Endothelial cell of umbilical vein (primary cell): Measurements from ENCODE around the gene NME5. TPM values are rescaled to one million over a fixed set of nuclear protein-coding genes. Genes with fewer than 3 reads are reported as not detected.

Experiments used
- BruUV-seq: library from RNA; stranded (reverse); fragments of 400-500 nt; replicated peaks from 2 replicates; lab custom pipeline; 2021; lab: Mats Ljungman, UMichigan
- CTCF ChIA-PET: fragments of 300-600, 350-600 bp; sonication (Branson Sonifier 250); formaldehyde crosslinking; loops from one replicate; lab custom pipeline; 2021; ENCODE audit warnings: antibody characterized with exemption, inconsistent platforms; lab: Charles Lee
- POLR2A ChIA-PET: fragments of 300-600, 350-600 bp; sonication (Branson Sonifier 250); formaldehyde crosslinking; loops from one replicate; lab custom pipeline; 2021; ENCODE audit warnings: antibody characterized with exemption, inconsistent platforms; lab: Charles Lee
- DNase-seq: peaks from one replicate; pipeline ENCODE4 v3.0.0-alpha.2; 2011; ENCODE audit warnings: low read depth, low spot score
- FAIRE-seq: peaks from 2 replicates; lab custom pipeline; 2011; peaks lifted over from hg19 to GRCh38; lab: Jason Lieb, UNC
- H2AFZ ChIP-seq: 2 replicates; pipeline ENCODE4 v1.6.0; 2012; ENCODE audit warnings: low read depth, low read length, control low read depth, inconsistent platforms
- H3K27ac ChIP-seq: 2 replicates; pipeline ENCODE4 v1.5.1; 2011; ENCODE audit warnings: low read depth, mild to moderate bottlenecking, control low read depth, low read length, moderate library complexity; ENCODE audit not compliant: insufficient read depth
- H3K27me3 ChIP-seq, 2 experiments: 2 replicates each; pipeline versions ENCODE4 v1.6.0 to v1.6.1; 2011; ENCODE audit warnings: low read length in 2 of 2, mixed read lengths in 1 of 2; ENCODE audit not compliant: control insufficient read depth in 2 of 2, insufficient read depth in 2 of 2
- H3K36me3 ChIP-seq, 2 experiments: 2 replicates in 1 of 2; 3 replicates in 1 of 2; pipeline ENCODE4 v1.5.1; 2011; ENCODE audit warnings: low read length in 2 of 2, mild to moderate bottlenecking in 1 of 2, moderate library complexity in 1 of 2; ENCODE audit not compliant: control insufficient read depth in 2 of 2, insufficient read depth in 2 of 2; ENCODE audit errors: extremely low read depth in 1 of 2
- H3K4me1 ChIP-seq: 3 replicates; pipeline ENCODE4 v1.5.1; 2011; ENCODE audit warnings: mild to moderate bottlenecking, low read length; ENCODE audit not compliant: control insufficient read depth, insufficient read depth; ENCODE audit errors: extremely low read depth
- H3K4me2 ChIP-seq: 2 replicates; pipeline ENCODE4 v1.6.1; 2011; ENCODE audit warnings: low read length, control low read depth, mixed read lengths; ENCODE audit not compliant: insufficient read depth
- H3K4me3 ChIP-seq, 3 experiments: fragments of 200-600 bp in 1 of 3; sonication (generic), shearing (Covaris generic) in 1 of 3; replicated peaks in 1 of 3; 2 replicates each; pipeline ENCODE4 v1.5.1; 2011 to 2016; ENCODE audit warnings: control low read depth in 3 of 3, low read length in 3 of 3, mild to moderate bottlenecking in 2 of 3, inconsistent platforms in 1 of 3, low read depth in 1 of 3, moderate library complexity in 1 of 3; ENCODE audit not compliant: insufficient read depth in 1 of 3
- H3K79me2 ChIP-seq: 2 replicates; pipeline ENCODE4 v1.6.0; 2012; ENCODE audit warnings: low read length, inconsistent platforms; ENCODE audit not compliant: control insufficient read depth, insufficient read depth
- H3K9ac ChIP-seq: replicated peaks from 2 replicates; pipeline ENCODE3; 2011; ENCODE audit warnings: low read length, control low read depth; ENCODE audit not compliant: insufficient read depth; ENCODE audit errors: extremely low read depth
- H3K9me1 ChIP-seq: replicated peaks from 3 replicates; pipeline ENCODE4 v1.6.0; 2011; ENCODE audit warnings: mild to moderate bottlenecking, low read length; ENCODE audit not compliant: control insufficient read depth, insufficient read depth; ENCODE audit errors: extremely low read depth
- H3K9me3 ChIP-seq: replicated peaks from 2 replicates; pipeline ENCODE4 v1.5.1; 2012; ENCODE audit warnings: low read length, inconsistent platforms; ENCODE audit not compliant: control insufficient read depth, insufficient read depth
- H4K20me1 ChIP-seq: replicated peaks from 2 replicates; pipeline ENCODE3; 2011; ENCODE audit warnings: mild to moderate bottlenecking, low read length; ENCODE audit not compliant: control insufficient read depth, insufficient read depth; ENCODE audit errors: extremely low read depth
- EZH2 ChIP-seq: IDR thresholded peaks from 2 replicates; pipeline ENCODE4 v1.6.1; 2012; ENCODE audit warnings: borderline replicate concordance, low read depth, mild to moderate bottlenecking, moderate library complexity, low read length, inconsistent platforms; ENCODE audit not compliant: severe bottlenecking
- FOS ChIP-seq: IDR thresholded peaks from 2 replicates; pipeline ENCODE4 v1.6.1; 2011; ENCODE audit warnings: mild to moderate bottlenecking, low read length, moderate library complexity, borderline replicate concordance; ENCODE audit not compliant: insufficient read depth
- GATA2 ChIP-seq: IDR thresholded peaks from 2 replicates; pipeline ENCODE4 v1.7.0; 2011; ENCODE audit warnings: low read depth, mild to moderate bottlenecking, moderate library complexity, mixed read lengths, low read length; ENCODE audit not compliant: insufficient read length, insufficient read depth
- JUN ChIP-seq: IDR thresholded peaks from 2 replicates; pipeline ENCODE4 v1.6.1; 2011; ENCODE audit warnings: borderline replicate concordance, low read depth; ENCODE audit not compliant: insufficient read length, insufficient read depth
- MYC ChIP-seq: IDR thresholded peaks from one replicate; pipeline ENCODE4 v1.6.1; 2011; ENCODE audit warnings: mild to moderate bottlenecking, low read depth, low read length
- POLR2A ChIP-seq: IDR thresholded peaks from 2 replicates; pipeline ENCODE4 v1.6.1; 2012; ENCODE audit warnings: low read depth, mild to moderate bottlenecking, control low read depth, low read length
- POLR2AphosphoS5 ChIP-seq: IDR thresholded peaks from 2 replicates; pipeline ENCODE4 v1.6.1; 2012; ENCODE audit warnings: low read depth, mild to moderate bottlenecking, control low read depth, low read length, moderate library complexity; ENCODE audit not compliant: insufficient read depth
- dilution Hi-C: fragments of 300-500 bp; cut with MboI; formaldehyde crosslinking; loops from one replicate; pipeline ENCODE4 v1.15.0; 2019; ENCODE audit warnings: low sequenced_read_pairs; ENCODE audit not compliant: extremely low pct_ligation_motif_present
- intact Hi-C: fragments of 100-400 bp; cut with micrococcal nuclease; formaldehyde crosslinking; loops from one replicate; pipeline ENCODE4 v1.10.0; 2022
- polyA plus RNA-seq, 4 experiments: library from polyadenylated mRNA; depleted of rRNA in 3 of 4; stranded (reverse) in 3 of 4; unstranded in 1 of 4; fragments of >200 nt; gene quantifications; 2 replicates each; pipeline versions ENCODE4 v1.2.1 to v1.2.3, GENCODE V29; 2011 to 2012; ENCODE audit warnings: missing spikeins in 1 of 4
- total RNA-seq: library from RNA; stranded (reverse); gene quantifications from 2 replicates; pipeline ENCODE4 v1.2.3, GENCODE V29; 2021
- TF ChIP-seq, protein P1 (sequence below), 2 donors: IDR thresholded peaks; 1 replicate in 1 of 2; 2 replicates in 1 of 2; pipeline ENCODE4 v1.5.1; 2011; ENCODE audit warnings: low read length in 2 of 2, mild to moderate bottlenecking in 2 of 2, moderate library complexity in 2 of 2, control low read depth in 1 of 2, inconsistent platforms in 1 of 2, low read depth in 1 of 2; ENCODE audit not compliant: insufficient read depth in 1 of 2; ENCODE audit errors: extremely low read depth in 1 of 2
- TF ChIP-seq, protein P2 (sequence below): IDR thresholded peaks from 2 replicates; pipeline ENCODE4 v1.6.1; 2011; ENCODE audit not compliant: insufficient read depth, insufficient read length

The NME5 gene
- total and polyA plus RNA-seq, 2 donors (not counting 3 experiments of a cell fraction or from before 2014, with no cell fraction given) = 0.11 to 1.5 TPM

DNA sequence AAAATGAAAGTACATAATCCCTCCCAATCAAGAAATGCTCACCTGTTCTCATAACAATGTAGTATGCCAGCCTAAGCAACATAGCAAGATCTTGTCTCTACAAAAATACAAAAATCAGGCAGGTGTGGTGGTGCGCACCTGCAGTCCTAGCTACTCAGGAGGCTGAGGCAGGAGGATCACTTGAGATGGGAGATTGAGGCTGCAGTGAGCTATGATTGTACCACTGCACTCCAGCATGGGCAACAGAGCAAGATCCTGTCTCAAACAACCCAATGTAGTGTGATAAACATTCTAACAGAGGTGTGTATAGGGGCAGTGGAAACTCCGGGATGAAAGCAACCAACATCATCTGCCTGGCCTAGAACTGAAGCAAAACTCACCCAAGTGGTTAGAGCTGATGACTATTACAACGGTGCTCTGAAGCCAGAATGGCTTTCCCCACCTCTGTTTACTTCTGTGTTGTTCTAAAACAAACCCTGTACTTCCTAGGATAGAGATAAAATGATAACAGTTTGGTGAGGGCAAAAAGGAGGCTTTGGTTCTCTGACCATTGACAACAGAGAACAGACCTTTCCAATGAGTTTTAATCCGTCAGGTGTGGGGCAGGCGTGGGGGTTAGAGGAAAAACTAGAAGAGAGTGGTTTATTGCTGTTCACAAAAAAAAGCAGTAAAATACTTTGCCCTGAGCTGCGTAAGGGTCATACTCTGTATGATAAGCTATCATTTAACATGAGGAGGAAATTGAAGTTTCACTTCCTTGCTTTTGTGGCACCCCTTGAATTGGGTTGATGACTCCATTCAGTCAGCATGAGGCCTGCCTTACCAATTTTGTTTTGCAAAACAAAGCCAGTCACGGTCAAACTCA lies 36.5 kb downstream of the NME5 start:
- Histone ChIP-seq H3K36me3 (no peaks in the 10 kb centered on the region), H3K9ac (no peak overlapping the region), H3K4me1 (no peaks in the 10 kb centered on the region), H4K20me1 (no peaks in the 10 kb centered on the region), H3K79me2 (no peaks in the 10 kb centered on the region), H3K4me3 (no peak overlapping the region), H2AFZ (no peak overlapping the region), H3K4me2 (no peak overlapping the region), H3K27ac (no peak overlapping the region), H3K27me3 (peaks cover 8 to 9% of the 10 kb centered on the region in 2 experiments), H3K9me3 (no peaks in the 10 kb centered on the region), H3K9me1 (no peaks in the 10 kb centered on the region)
- BruUV-seq = no TSS peak
- intact Hi-C loops (no loop called here), dilution Hi-C loops (no loop called here)
- FAIRE-seq (no peak), DNase-seq (no peak)
- TF ChIP-seq MYC (no peak), POLR2AphosphoS5 (no peak), EZH2 (no peak), FOS (no peak), POLR2A (no peak), JUN (no peak), GATA2 (no peak)
- TF ChIP-seq, protein P1, sequence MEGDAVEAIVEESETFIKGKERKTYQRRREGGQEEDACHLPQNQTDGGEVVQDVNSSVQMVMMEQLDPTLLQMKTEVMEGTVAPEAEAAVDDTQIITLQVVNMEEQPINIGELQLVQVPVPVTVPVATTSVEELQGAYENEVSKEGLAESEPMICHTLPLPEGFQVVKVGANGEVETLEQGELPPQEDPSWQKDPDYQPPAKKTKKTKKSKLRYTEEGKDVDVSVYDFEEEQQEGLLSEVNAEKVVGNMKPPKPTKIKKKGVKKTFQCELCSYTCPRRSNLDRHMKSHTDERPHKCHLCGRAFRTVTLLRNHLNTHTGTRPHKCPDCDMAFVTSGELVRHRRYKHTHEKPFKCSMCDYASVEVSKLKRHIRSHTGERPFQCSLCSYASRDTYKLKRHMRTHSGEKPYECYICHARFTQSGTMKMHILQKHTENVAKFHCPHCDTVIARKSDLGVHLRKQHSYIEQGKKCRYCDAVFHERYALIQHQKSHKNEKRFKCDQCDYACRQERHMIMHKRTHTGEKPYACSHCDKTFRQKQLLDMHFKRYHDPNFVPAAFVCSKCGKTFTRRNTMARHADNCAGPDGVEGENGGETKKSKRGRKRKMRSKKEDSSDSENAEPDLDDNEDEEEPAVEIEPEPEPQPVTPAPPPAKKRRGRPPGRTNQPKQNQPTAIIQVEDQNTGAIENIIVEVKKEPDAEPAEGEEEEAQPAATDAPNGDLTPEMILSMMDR (IDR thresholded peaks at IDR 0.05; ENCODE audit: extremely low read depth in 1 of 2, insufficient read depth in 1 of 2, low read depth in 1 of 2, low read length in 2 of 2) = no peak
- TF ChIP-seq, protein P2, sequence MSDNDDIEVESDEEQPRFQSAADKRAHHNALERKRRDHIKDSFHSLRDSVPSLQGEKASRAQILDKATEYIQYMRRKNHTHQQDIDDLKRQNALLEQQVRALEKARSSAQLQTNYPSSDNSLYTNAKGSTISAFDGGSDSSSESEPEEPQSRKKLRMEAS = no peak
- POLR2A ChIA-PET = no interaction called here
- CTCF ChIA-PET = interaction anchor here (0.6 to 2.5 kb wide), 3 partner anchors 14 to 27 kb away, joined by 3 to 10 read pairs (median 8); no protein-coding TSS in a partner anchor
